ENCODE data around the gene CROCC.
"Not testable (repeated sequence)": the region's sequence is repeated elsewhere in the genome, so short reads cannot be mapped to it uniquely, and the experiment has no call there.

Gene CROCC

GRCh38 chr1:16896316-16897055 is 25.2 kb upstream of the CROCC start:
- DNase-seq: peak; percentile 98

- DNase-seq: not testable (repeated sequence)
These were observed 24.1 kb upstream of the CROCC start for GRCh38 chr1:16897653-16898052.

GRCh38 chr1:16898298-16898697 is 23.4 kb upstream of the CROCC start:
- not testable (repeated sequence) for DNase-seq

GRCh38 chr1:16899020-16899419 is 22.7 kb upstream of the CROCC start:
- DNase-seq: not testable (repeated sequence)

GRCh38 chr1:16900751-16901150 is 21.0 kb upstream of the CROCC start:
- peak; percentile 27 for DNase-seq

- not testable (repeated sequence) for DNase-seq
These were observed 20.4 kb upstream of the CROCC start for GRCh38 chr1:16901371-16901770.

GRCh38 chr1:16903054-16903453 is 18.7 kb upstream of the CROCC start:
- DNase-seq: peak; percentile 48

- no peak for DNase-seq
These were observed 18.3 kb upstream of the CROCC start for GRCh38 chr1:16903458-16903796.

- peak; percentile 99 for DNase-seq
These were observed 17.1 kb upstream of the CROCC start for GRCh38 chr1:16904560-16905109.

GRCh38 chr1:16905110-16905867 is 16.4 kb upstream of the CROCC start:
- peak; percentile 94 for DNase-seq

- DNase-seq: no peak
These were observed 15.6 kb upstream of the CROCC start for GRCh38 chr1:16905868-16906702.

- no peak for DNase-seq
These were observed 14.9 kb upstream of the CROCC start for GRCh38 chr1:16906873-16907272.

GRCh38 chr1:16907870-16908758 is 13.6 kb upstream of the CROCC start:
- no peak for DNase-seq

- not testable (repeated sequence) for DNase-seq
These were observed 9.6 kb upstream of the CROCC start for GRCh38 chr1:16911851-16912721.

GRCh38 chr1:16912742-16913141 is 9.0 kb upstream of the CROCC start:
- not testable (repeated sequence) for DNase-seq

GRCh38 chr1:16913181-16913832 is 8.4 kb upstream of the CROCC start:
- no peak for DNase-seq

- DNase-seq: peak; percentile 95
These were observed 7.7 kb upstream of the CROCC start for GRCh38 chr1:16913833-16914662.

GRCh38 chr1:16914928-16915626 is 6.7 kb upstream of the CROCC start:
- DNase-seq: not testable (repeated sequence)

- no peak for DNase-seq
These were observed 6.1 kb upstream of the CROCC start for GRCh38 chr1:16915627-16915973.
